GM12873 (cell line): ENCODE results near the gene ZC3H10.
A peak's percentile ranks its signal among the peaks of the same experiment; 100 is the strongest.

Source experiments
- TF ChIP-seq, protein P1 (sequence below): IDR thresholded peaks from 2 replicates; pipeline ENCODE4 v1.5.1; 2012; ENCODE audit warnings: low read depth, mild to moderate bottlenecking, moderate library complexity, low read length, control low read depth; ENCODE audit not compliant: insufficient read depth; ENCODE audit errors: missing control alignments

The ZC3H10 gene

DNA sequence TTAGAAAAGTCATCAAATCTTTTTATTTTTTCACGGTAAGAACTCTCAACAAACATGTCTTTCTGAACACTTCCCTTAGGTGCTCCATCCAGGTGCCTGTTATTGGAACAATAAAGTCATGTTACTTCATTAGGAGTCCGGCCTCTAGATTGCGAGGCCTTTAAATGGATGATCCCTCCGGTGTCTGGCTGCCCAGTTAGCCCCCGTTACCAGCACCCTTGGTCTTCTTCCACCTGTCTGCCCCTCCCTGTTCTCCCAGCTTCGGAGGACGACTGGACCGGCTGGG lies 14.3 kb upstream of the ZC3H10 start:
- TF ChIP-seq, protein P1, sequence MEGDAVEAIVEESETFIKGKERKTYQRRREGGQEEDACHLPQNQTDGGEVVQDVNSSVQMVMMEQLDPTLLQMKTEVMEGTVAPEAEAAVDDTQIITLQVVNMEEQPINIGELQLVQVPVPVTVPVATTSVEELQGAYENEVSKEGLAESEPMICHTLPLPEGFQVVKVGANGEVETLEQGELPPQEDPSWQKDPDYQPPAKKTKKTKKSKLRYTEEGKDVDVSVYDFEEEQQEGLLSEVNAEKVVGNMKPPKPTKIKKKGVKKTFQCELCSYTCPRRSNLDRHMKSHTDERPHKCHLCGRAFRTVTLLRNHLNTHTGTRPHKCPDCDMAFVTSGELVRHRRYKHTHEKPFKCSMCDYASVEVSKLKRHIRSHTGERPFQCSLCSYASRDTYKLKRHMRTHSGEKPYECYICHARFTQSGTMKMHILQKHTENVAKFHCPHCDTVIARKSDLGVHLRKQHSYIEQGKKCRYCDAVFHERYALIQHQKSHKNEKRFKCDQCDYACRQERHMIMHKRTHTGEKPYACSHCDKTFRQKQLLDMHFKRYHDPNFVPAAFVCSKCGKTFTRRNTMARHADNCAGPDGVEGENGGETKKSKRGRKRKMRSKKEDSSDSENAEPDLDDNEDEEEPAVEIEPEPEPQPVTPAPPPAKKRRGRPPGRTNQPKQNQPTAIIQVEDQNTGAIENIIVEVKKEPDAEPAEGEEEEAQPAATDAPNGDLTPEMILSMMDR: no peak

DNA sequence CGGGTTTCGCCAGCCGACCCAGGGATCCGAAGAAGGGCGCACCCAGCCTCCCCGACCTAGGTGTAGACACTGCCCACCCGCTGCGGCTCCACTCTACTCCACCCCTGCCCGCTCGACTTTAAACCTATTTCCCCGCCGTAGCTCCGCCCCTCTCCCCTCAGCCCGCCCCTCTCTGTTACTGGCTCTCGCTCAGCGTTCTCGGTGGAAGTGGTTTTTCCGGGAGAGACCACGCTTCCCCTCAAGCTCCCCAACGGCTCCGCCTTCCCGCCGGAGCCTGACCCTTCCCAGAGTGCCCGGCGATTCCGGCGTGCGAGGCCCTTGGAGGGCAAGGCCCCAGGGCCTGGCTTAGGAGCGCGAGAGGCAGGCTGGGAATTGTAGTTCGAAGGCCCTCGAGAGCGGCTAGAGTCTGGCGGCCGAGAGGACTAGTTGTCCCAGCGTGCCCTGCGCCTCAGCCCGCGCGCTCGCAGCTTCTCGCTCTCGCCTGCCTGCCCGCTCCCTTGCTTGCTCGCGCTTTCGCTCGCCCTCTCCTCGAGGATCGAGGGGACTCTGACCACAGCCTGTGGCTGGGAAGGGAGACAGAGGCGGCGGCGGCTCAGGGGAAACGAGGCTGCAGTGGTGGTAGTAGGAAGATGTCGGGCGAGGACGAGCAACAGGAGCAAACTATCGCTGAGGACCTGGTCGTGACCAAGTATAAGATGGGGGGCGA lies 13.8 kb upstream of the ZC3H10 start, which contains the start of gene PA2G4:
TSS of gene PA2G4 (plus strand) at position 451 of the 706 bp plus-strand sequence. CDS start at position 630, 179 bp downstream.
- TF ChIP-seq, protein P1: no peak

DNA sequence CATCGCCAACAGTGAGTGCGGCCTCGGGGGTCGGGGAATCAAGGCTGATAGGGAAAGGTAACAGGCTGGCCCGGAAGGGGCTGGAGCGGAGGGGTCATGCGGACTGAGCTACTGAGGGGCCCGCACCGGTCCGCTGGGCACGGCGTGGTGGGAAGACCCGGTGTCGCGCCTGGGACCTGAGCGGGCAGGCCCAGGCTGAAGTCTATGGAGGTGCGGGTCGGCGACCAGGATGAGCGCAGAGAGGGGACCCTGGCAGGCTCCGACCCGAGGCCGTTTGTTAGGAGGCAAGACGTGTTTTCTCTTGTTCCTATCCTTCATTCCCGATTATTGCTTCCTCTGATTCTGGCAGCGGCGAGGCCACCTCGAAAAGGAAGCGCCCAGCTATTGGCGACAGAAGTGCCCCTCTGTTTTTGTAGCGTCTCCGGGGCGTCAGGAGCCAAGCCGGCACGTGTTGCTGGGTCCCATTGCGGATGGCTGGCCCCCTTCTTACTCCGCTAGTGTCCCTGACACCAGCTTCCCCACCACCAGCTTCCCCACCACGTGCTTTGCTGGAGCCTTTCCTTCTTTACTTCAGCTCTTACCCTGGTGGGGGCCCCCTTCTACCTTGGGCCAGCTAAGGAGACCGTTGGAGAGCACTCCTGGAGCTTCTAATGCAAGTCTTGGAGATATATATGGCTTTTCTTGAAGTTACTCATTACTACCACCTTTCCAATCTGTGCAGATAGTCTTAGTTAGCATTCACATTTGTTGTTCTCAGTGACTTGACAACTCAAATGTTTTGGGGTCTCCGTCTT lies 13.1 kb upstream of the ZC3H10 start:
- TF ChIP-seq, protein P1: peak; percentile 5

DNA sequence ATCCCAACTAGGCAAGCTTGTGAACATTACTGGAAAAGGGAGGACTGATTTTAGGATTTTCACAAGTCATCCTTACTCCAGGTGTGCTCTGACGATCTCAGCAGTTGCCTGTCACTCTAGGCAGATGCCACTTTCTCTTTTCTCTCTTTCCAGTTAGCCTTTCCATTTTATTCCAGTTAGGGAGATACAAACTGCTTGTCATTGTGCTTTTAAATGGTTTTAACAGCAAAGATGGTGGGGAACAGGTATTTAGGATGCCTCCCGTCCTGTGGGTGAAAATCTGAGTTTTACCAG lies 12.5 kb upstream of the ZC3H10 start:
- TF ChIP-seq, protein P1: peak; percentile 1

DNA sequence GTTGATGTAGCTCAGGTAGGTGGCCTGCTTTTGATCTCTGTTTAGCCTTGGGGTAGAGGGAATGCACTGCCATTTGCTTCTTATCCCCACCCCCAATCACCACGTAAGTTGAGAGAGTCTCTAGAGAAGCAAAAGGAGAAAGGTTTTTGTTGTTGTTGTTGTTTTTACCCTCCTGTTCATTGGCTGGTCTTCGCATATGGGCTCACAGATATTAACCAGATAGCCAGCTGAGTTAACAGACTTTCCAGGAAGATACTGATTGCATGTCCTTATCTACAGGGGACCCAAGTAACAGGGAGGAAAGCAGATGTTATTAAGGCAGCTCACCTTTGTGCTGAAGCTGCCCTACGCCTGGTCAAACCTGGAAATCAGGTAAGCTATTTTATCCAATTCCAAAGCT lies 10.8 kb upstream of the ZC3H10 start:
- TF ChIP-seq, protein P1: no peak

DNA sequence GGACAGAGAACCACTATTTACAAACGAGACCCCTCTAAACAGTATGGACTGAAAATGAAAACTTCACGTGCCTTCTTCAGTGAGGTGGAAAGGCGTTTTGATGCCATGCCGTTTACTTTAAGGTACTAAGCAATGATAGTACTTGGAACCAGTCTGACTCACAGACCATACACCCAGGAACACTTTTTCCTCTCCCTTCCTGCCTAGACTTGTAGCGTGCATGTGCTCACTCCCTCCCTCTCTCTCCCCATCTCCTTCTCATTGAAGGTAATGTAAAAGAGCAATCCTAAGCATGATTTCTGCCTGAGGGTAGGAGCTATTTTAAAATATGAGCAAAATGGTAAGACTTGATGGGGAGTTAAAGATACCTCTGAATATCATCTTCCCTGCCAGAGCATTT lies 7.5 kb upstream of the ZC3H10 start:
- TF ChIP-seq, protein P1: no peak

DNA sequence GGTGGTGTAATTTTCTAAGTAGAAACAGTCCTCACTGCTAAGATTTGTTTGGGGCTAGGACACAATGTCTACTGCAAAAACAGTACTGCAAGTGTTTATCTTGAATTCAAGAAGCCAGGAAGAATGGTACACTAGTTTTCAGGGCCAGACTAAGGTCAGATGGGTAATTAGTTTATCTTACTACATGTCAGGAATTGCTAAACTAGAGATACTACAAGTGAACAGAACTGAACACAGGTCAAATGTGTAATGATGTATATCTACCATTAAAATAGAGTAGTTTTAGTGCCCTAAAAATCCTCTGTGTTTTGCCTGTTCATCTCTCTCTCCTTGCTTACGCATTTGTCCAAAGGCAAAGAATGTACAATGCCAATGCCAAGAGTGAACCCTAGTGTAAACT lies 4.0 kb upstream of the ZC3H10 start:
- TF ChIP-seq, protein P1: no peak
